H9 (cell line): ENCODE data around the gene SPATA3. TPM values are rescaled to one million over a fixed set of nuclear protein-coding genes. Genes with fewer than 3 reads are reported as not detected.

ENCODE experiments used
- DNase-seq: peaks from one replicate; pipeline ENCODE4 v3.0.0-alpha.2; 2017
- H2AFZ ChIP-seq: one replicate; pipeline ENCODE4 v1.6.1; 2013; ENCODE audit warnings: mild to moderate bottlenecking, low read length, control low read depth, moderate library complexity
- H2AK5ac ChIP-seq: 2 replicates; pipeline ENCODE4 v1.6.1; 2013; ENCODE audit warnings: low read length, control low read depth, mixed read lengths; ENCODE audit not compliant: insufficient read length
- H2BK120ac ChIP-seq: one replicate; pipeline ENCODE4 v1.6.1; 2013; ENCODE audit warnings: low read depth, mild to moderate bottlenecking, low read length, control low read depth, inconsistent platforms; ENCODE audit not compliant: poor library complexity, severe bottlenecking
- H2BK12ac ChIP-seq: 2 replicates; pipeline ENCODE4 v1.6.1; 2013; ENCODE audit warnings: low read length, control low read depth, mixed read lengths, low read depth; ENCODE audit not compliant: insufficient read length
- H2BK15ac ChIP-seq: 2 replicates; pipeline ENCODE4 v1.6.1; 2013; ENCODE audit warnings: low read depth, low read length, control low read depth
- H2BK20ac ChIP-seq: one replicate; pipeline ENCODE4 v1.6.1; 2013; ENCODE audit warnings: low read depth, mild to moderate bottlenecking, low read length, control low read depth, inconsistent platforms; ENCODE audit not compliant: poor library complexity, severe bottlenecking
- H2BK5ac ChIP-seq: 2 replicates; pipeline ENCODE4 v1.6.1; 2013; ENCODE audit warnings: low read length, control low read depth, mixed read lengths; ENCODE audit not compliant: insufficient read length
- H3K14ac ChIP-seq: 2 replicates; pipeline ENCODE4 v1.6.1; 2013; ENCODE audit warnings: low read length, control low read depth; ENCODE audit not compliant: insufficient read depth
- H3K18ac ChIP-seq: 2 replicates; pipeline ENCODE4 v1.6.1; 2013; ENCODE audit warnings: low read depth, mild to moderate bottlenecking, mixed read lengths, low read length, control low read depth; ENCODE audit not compliant: insufficient read length
- H3K23ac ChIP-seq: 2 replicates; pipeline ENCODE4 v1.6.1; 2013; ENCODE audit warnings: low read length, control low read depth, mixed read lengths, low read depth; ENCODE audit not compliant: insufficient read length
- H3K23me2 ChIP-seq: 2 replicates; pipeline ENCODE4 v1.6.1; 2013; ENCODE audit warnings: low read depth, mild to moderate bottlenecking, mixed read lengths, low read length, control low read depth; ENCODE audit not compliant: insufficient read length, poor library complexity, severe bottlenecking
- H3K27ac ChIP-seq: 2 replicates; pipeline ENCODE4 v1.5.1; 2013; ENCODE audit warnings: low read length, control low read depth, mixed read lengths, low read depth; ENCODE audit not compliant: insufficient read length
- H3K27me3 ChIP-seq: 2 replicates; pipeline ENCODE4 v1.6.1; 2013; ENCODE audit warnings: low read length, control low read depth, inconsistent platforms; ENCODE audit not compliant: insufficient read depth
- H3K4ac ChIP-seq: 2 replicates; pipeline ENCODE4 v1.6.1; 2013; ENCODE audit warnings: low read depth, mild to moderate bottlenecking, control low read depth, inconsistent platforms, low read length, moderate library complexity
- H3K4me1 ChIP-seq: 2 replicates; pipeline ENCODE4 v1.6.1; 2013; ENCODE audit warnings: low read length, control low read depth, inconsistent platforms; ENCODE audit not compliant: insufficient read depth
- H3K4me2 ChIP-seq: 2 replicates; pipeline ENCODE4 v1.6.1; 2013; ENCODE audit warnings: low read length, control low read depth, mixed read lengths; ENCODE audit not compliant: insufficient read length, insufficient read depth
- H3K56ac ChIP-seq: 2 replicates; pipeline ENCODE4 v1.6.1; 2013; ENCODE audit warnings: low read depth, mild to moderate bottlenecking, mixed read lengths, low read length, control low read depth; ENCODE audit not compliant: insufficient read length
- H3K79me1 ChIP-seq: 2 replicates; pipeline ENCODE4 v1.6.1; 2013; ENCODE audit warnings: low read depth, mild to moderate bottlenecking, moderate library complexity, low read length, control low read depth, inconsistent platforms; ENCODE audit not compliant: insufficient read depth, poor library complexity, severe bottlenecking
- H3K79me2 ChIP-seq: 2 replicates; pipeline ENCODE4 v1.6.1; 2013; ENCODE audit warnings: low read length, control low read depth, inconsistent platforms; ENCODE audit not compliant: insufficient read depth
- H3K9ac ChIP-seq: 2 replicates; pipeline ENCODE4 v1.6.1; 2013; ENCODE audit warnings: low read length, control low read depth, mixed read lengths; ENCODE audit not compliant: insufficient read length; ENCODE audit errors: extremely low read depth
- H3K9me3 ChIP-seq: one replicate; pipeline ENCODE4 v1.6.1; 2013; ENCODE audit warnings: low read depth, low read length, inconsistent platforms; ENCODE audit not compliant: control insufficient read depth
- H3T11ph ChIP-seq: one replicate; pipeline ENCODE4 v1.6.1; 2013; ENCODE audit warnings: mild to moderate bottlenecking, low read length, control low read depth, inconsistent platforms
- H4K20me1 ChIP-seq: one replicate; pipeline ENCODE4 v1.6.1; 2013; ENCODE audit not compliant: control insufficient read depth, insufficient read length, insufficient read depth
- H4K5ac ChIP-seq: 2 replicates; pipeline ENCODE4 v1.6.1; 2013; ENCODE audit warnings: low read depth, mild to moderate bottlenecking, mixed read lengths, low read length, control low read depth; ENCODE audit not compliant: insufficient read length
- H4K8ac ChIP-seq: replicated peaks from 2 replicates; pipeline ENCODE4 v1.6.1; 2013; ENCODE audit warnings: low read length, control low read depth, mixed read lengths, low read depth; ENCODE audit not compliant: insufficient read length
- H4K91ac ChIP-seq: 2 replicates; pipeline ENCODE4 v1.6.1; 2013; ENCODE audit warnings: low read depth, mild to moderate bottlenecking, moderate library complexity, mixed read lengths, low read length, control low read depth; ENCODE audit not compliant: insufficient read length
- H3K27ac Mint-ChIP-seq, 3 experiments: 2 replicates in 2 of 3; 3 replicates in 1 of 3; pipeline ENCODE4 v1.8.0; 2020 to 2021; ENCODE audit warnings: mixed read lengths in 3 of 3, mild to moderate bottlenecking in 1 of 3, moderate library complexity in 1 of 3
- H3K27me3 Mint-ChIP-seq: 2 replicates; pipeline ENCODE4 v1.8.0; 2021; ENCODE audit warnings: low read depth, mild to moderate bottlenecking, moderate library complexity, mixed read lengths
- H3K36me3 Mint-ChIP-seq, 3 experiments: 2 replicates in 2 of 3; 3 replicates in 1 of 3; pipeline ENCODE4 v1.8.0; 2020 to 2021; ENCODE audit warnings: low read depth in 3 of 3, mixed read lengths in 3 of 3; ENCODE audit not compliant: insufficient read depth in 1 of 3
- H3K4me1 Mint-ChIP-seq, 2 experiments: 2 replicates each; pipeline ENCODE4 v1.8.0; 2020; ENCODE audit warnings: mixed read lengths in 2 of 2
- H3K4me3 Mint-ChIP-seq, 2 experiments: 2 replicates in 1 of 2; 3 replicates in 1 of 2; pipeline ENCODE4 v1.8.0; 2020 to 2021; ENCODE audit warnings: mild to moderate bottlenecking in 2 of 2, mixed read lengths in 2 of 2, moderate library complexity in 1 of 2
- H3K9me3 Mint-ChIP-seq, 2 experiments: 2 replicates in 1 of 2; 3 replicates in 1 of 2; pipeline ENCODE4 v1.8.0; 2020; ENCODE audit warnings: mild to moderate bottlenecking in 2 of 2, mixed read lengths in 2 of 2, moderate library complexity in 1 of 2
- CTCF ChIP-seq: fragments of 200-600 bp; sonication (generic); conservative IDR thresholded peaks from 3 replicates; pipeline ENCODE4 v1.8.0; 2021; ENCODE audit warnings: antibody characterized with exemption, mild to moderate bottlenecking
- WGBS: extraction: QIAGEN DNeasy Blood & Tissue Kit; methylation state at CpG from one replicate; pipeline ENCODE4 v1.1.7; 2013; ENCODE audit warnings: missing lambda C conversion rate, low lambda C conversion rate, mixed read lengths; ENCODE audit not compliant: insufficient read length; ENCODE audit errors: extremely low coverage; 5-methylcytosine and 5-hydroxymethylcytosine counted together
- total RNA-seq: library from RNA; stranded (reverse); gene quantifications from 2 replicates; pipeline ENCODE4 v1.2.1, GENCODE V29; 2021

Gene SPATA3
- total RNA-seq, 1 experiment from 2014 or later, result not detected

DNA sequence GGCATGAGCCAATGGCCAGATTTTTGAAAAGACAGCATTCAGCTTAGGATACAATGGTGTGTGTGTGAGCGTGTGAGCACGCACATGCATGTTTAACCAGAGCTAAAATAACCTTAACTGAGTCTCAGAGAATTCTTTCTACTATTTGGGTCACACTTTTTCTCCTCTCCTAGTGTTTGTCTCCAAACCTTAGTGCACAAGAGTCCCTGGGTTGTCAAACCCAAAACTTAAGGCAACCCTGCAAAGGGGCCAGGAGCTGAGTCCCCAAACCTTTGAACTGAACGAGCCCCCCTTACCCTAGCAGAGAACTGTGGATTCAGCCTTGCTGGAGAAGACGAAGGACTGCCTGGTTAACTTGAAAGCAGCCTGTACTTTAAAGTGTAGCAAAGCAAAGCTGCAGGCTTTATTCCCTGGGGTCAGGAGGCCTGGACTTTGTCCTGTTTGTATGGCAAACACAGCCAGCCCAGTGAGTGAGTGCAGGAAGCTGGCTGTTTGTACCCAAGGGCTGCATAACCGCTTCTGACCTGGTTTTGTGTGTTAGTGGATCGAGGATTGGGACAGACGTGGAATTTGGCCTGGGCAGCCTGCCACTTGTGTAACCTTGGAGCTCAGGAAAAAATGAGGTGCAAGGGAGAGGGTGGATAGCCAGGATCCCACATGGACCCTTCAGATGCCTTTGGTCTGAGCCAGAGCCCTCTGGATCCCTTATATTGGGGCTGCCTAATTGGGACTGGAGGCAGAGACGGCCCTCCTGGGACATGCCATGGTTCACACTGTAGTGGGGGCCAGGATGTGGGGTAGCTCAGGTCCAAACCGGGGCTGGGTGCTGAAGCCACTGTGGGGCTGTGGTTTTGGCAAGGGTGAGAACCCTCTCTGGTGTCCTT lies 54.3 kb downstream of the SPATA3 start:
- Histone ChIP-seq H2AK5ac (no peak overlapping the region), H2BK12ac (no peak overlapping the region), H2BK15ac (no peak overlapping the region), H3K23ac (no peak overlapping the region), H3K4me1 (no peaks in the 10 kb centered on the region), H2BK120ac (no peak overlapping the region), H3K18ac (no peak overlapping the region), H2AFZ (no peak overlapping the region), H4K5ac (no peak overlapping the region), H3K27me3 (peaks cover 1% of the 10 kb centered on the region; the same call in 1 of the 2 replicates), H3K14ac (no peak overlapping the region; the same call in 1 of the 2 replicates), H4K8ac (no peak overlapping the region), H2BK5ac (no peak overlapping the region), H3K4ac (no peak overlapping the region), H4K91ac (no peak overlapping the region), H3K9ac (no peak overlapping the region), H3K4me2 (no peak overlapping the region), H3K79me2 (no peaks in the 10 kb centered on the region), H3K27ac (no peak overlapping the region), H2BK20ac (no peak overlapping the region), H3K79me1 (no peaks in the 10 kb centered on the region), H3K23me2 (no peaks in the 10 kb centered on the region), H3T11ph (no peak overlapping the region), H4K20me1 (no peaks in the 10 kb centered on the region), H3K9me3 (no peaks in the 10 kb centered on the region), H3K56ac (no peak overlapping the region)
- DNase-seq, result no peak
- no peak overlapping the region for H3K27ac Mint-ChIP-seq
- peaks cover 64% of the 10 kb centered on the region for H3K27me3 Mint-ChIP-seq
- H3K9me3 Mint-ChIP-seq, result no peaks in the 10 kb centered on the region
- no peaks in the 10 kb centered on the region for H3K36me3 Mint-ChIP-seq
- no peak overlapping the region for H3K4me3 Mint-ChIP-seq
- no peak for TF ChIP-seq CTCF
- no CpG with 5 or more reads among the region's 9 CpGs for WGBS
- peaks cover 4 to 12% of the 10 kb centered on the region in 2 experiments; a peak in 2 of 4 replicates for H3K4me1 Mint-ChIP-seq
